ENCODE measurements around the gene PLA2G4E. TPM values are rescaled to one million over a fixed set of nuclear protein-coding genes. Genes with fewer than 3 reads are reported as not detected.

PLA2G4E gene
- polyA plus RNA-seq, 1 donor (not counting 4 experiments of a cell fraction or from before 2014, with no cell fraction given), result 3.5 TPM

DNA sequence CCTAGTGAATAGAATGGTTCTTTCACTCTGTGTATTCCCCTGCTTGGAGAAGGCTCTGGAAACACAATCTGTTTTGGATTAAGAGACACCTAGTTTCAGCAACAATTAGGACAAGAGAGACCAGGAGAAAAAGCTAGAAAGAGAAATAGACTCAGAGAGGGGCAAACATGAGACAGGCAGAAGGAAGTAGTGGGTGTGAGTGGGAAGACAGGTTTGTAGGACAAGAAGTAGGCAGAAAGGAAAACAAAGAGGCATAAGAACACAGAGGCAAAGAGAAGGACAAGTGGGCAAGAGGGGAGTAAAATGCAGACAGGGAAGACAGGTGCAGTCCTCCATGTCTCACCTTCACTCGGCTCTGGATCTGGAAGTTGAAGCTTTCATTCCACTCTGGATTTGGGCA, 13.5 kb downstream of the PLA2G4E start:
- FAIRE-seq (no peak), DNase-seq (ENCODE audit: low read depth, low spot score) (no peak)
- Histone ChIP-seq H3K4me3 (ENCODE audit: control insufficient read depth in 2 of 3, extremely low read depth in 1 of 3, insufficient read depth in 2 of 3, low read depth in 1 of 3, low read length in 3 of 3) (no peak overlapping the region), H3K4me2 (ENCODE audit: control insufficient read depth, extremely low read depth, insufficient read depth, low read depth, low read length) (no peak overlapping the region), H3K9me1 (ENCODE audit: control insufficient read depth, extremely low read depth, insufficient read depth, low read length) (no peaks in the 10 kb centered on the region), H3K27me3 (ENCODE audit: control insufficient read depth, extremely low read depth, insufficient read depth, low read length) (no peaks in the 10 kb centered on the region), H3K4me1 (ENCODE audit: control insufficient read depth, extremely low read depth, insufficient read depth, low read length) (peaks cover 16% of the 10 kb centered on the region), H4K20me1 (ENCODE audit: control insufficient read depth, extremely low read depth, insufficient read depth, low read length) (peaks cover 3% of the 10 kb centered on the region), H3K27ac (ENCODE audit: control insufficient read depth, insufficient read depth, low read length) (no peak overlapping the region), H3K9ac (ENCODE audit: control insufficient read depth, extremely low read depth, insufficient read depth, low read length) (no peak overlapping the region), H3K9me3 (ENCODE audit: control insufficient read depth, low read depth, low read length) (no peaks in the 10 kb centered on the region), H3K36me3 (ENCODE audit: control insufficient read depth in 2 of 2, extremely low read depth in 1 of 2, insufficient read depth in 2 of 2, low read length in 2 of 2) (no peaks in the 10 kb centered on the region), H2AFZ (ENCODE audit: control insufficient read depth, low read length) (no peak overlapping the region), H3K79me2 (ENCODE audit: control insufficient read depth, insufficient read depth, low read length) (no peaks in the 10 kb centered on the region)
- no peak for TF ChIP-seq EZH2 (IDR thresholded peaks at IDR 0.05; ENCODE audit: low read length)
- TF ChIP-seq, protein P1, sequence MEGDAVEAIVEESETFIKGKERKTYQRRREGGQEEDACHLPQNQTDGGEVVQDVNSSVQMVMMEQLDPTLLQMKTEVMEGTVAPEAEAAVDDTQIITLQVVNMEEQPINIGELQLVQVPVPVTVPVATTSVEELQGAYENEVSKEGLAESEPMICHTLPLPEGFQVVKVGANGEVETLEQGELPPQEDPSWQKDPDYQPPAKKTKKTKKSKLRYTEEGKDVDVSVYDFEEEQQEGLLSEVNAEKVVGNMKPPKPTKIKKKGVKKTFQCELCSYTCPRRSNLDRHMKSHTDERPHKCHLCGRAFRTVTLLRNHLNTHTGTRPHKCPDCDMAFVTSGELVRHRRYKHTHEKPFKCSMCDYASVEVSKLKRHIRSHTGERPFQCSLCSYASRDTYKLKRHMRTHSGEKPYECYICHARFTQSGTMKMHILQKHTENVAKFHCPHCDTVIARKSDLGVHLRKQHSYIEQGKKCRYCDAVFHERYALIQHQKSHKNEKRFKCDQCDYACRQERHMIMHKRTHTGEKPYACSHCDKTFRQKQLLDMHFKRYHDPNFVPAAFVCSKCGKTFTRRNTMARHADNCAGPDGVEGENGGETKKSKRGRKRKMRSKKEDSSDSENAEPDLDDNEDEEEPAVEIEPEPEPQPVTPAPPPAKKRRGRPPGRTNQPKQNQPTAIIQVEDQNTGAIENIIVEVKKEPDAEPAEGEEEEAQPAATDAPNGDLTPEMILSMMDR (optimal IDR thresholded peaks at IDR 0.05 in 1 of 3, IDR thresholded peaks at IDR 0.05 in 1 of 3, conservative IDR thresholded peaks at IDR 0.05 in 1 of 3; ENCODE audit: extremely low read depth in 1 of 3, insufficient read depth in 2 of 3, low read length in 3 of 3), result no peak
- dilution Hi-C loops (cut with MboI; ENCODE audit: extremely low pct_ligation_motif_present, low sequenced_read_pairs), result no loop called here

- Histone ChIP-seq H3K4me1 (ENCODE audit: control insufficient read depth, extremely low read depth, insufficient read depth, low read length) (no peaks in the 10 kb centered on the region), H3K9ac (ENCODE audit: control insufficient read depth, extremely low read depth, insufficient read depth, low read length) (no peak overlapping the region), H3K4me2 (ENCODE audit: control insufficient read depth, extremely low read depth, insufficient read depth, low read depth, low read length) (no peak overlapping the region), H3K9me3 (ENCODE audit: control insufficient read depth, low read depth, low read length) (no peaks in the 10 kb centered on the region), H3K4me3 (ENCODE audit: control insufficient read depth in 2 of 3, extremely low read depth in 1 of 3, insufficient read depth in 2 of 3, low read depth in 1 of 3, low read length in 3 of 3) (no peak overlapping the region), H3K27ac (ENCODE audit: control insufficient read depth, insufficient read depth, low read length) (no peak overlapping the region), H3K36me3 (ENCODE audit: control insufficient read depth in 2 of 2, extremely low read depth in 1 of 2, insufficient read depth in 2 of 2, low read length in 2 of 2) (no peaks in the 10 kb centered on the region), H3K9me1 (ENCODE audit: control insufficient read depth, extremely low read depth, insufficient read depth, low read length) (no peaks in the 10 kb centered on the region), H3K27me3 (ENCODE audit: control insufficient read depth, extremely low read depth, insufficient read depth, low read length) (no peaks in the 10 kb centered on the region), H3K79me2 (ENCODE audit: control insufficient read depth, insufficient read depth, low read length) (no peaks in the 10 kb centered on the region), H4K20me1 (ENCODE audit: control insufficient read depth, extremely low read depth, insufficient read depth, low read length) (no peaks in the 10 kb centered on the region), H2AFZ (ENCODE audit: control insufficient read depth, low read length) (no peak overlapping the region)
- no peak for FAIRE-seq
- TF ChIP-seq, protein P1 (optimal IDR thresholded peaks at IDR 0.05 in 1 of 3, IDR thresholded peaks at IDR 0.05 in 1 of 3, conservative IDR thresholded peaks at IDR 0.05 in 1 of 3; ENCODE audit: extremely low read depth in 1 of 3, insufficient read depth in 2 of 3, low read length in 3 of 3), result no peak
- TF ChIP-seq EZH2 (IDR thresholded peaks at IDR 0.05; ENCODE audit: low read length), result no peak
- no peak for DNase-seq (ENCODE audit: low read depth, low spot score)
- dilution Hi-C loops (cut with MboI; ENCODE audit: extremely low pct_ligation_motif_present, low sequenced_read_pairs), result no loop called here
These were observed 18.5 kb downstream of the PLA2G4E start for GRCh38 chr15:42002333-42002732.

Measured in keratinocyte (primary cell).